Epidermal melanocyte (primary cell): Measurements from ENCODE around the gene HBEGF.
"Not testable (repeated sequence)": the region's sequence is repeated elsewhere in the genome, so short reads cannot be mapped to it uniquely, and the experiment has no call there.

ENCODE experiments used
- DNase-seq: peaks from one replicate; pipeline ENCODE4 v3.0.0; 2011; ENCODE audit warnings: low spot score; ENCODE audit not compliant: insufficient read length

Gene HBEGF

DNA sequence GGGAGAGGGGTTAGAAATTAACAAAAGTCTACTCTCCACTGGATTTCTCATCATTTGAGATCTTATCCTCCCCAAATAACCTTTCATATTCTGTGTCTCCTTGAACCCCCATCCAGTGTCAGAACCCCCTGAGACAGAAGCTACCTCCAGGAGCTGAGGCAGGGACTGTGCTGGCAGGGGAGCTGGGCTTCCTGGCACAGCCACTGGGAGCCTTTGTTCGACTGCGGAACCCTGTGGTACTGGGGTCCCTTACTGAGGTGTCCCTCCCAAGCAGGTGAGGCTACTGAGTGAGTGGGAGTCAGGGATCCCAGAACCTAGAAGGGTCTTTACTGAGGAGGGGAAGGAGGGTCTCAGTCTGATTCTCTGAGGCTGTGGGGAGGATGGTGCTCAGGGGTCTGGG is 15.5 kb upstream of the HBEGF start:
- no peak for DNase-seq

DNA sequence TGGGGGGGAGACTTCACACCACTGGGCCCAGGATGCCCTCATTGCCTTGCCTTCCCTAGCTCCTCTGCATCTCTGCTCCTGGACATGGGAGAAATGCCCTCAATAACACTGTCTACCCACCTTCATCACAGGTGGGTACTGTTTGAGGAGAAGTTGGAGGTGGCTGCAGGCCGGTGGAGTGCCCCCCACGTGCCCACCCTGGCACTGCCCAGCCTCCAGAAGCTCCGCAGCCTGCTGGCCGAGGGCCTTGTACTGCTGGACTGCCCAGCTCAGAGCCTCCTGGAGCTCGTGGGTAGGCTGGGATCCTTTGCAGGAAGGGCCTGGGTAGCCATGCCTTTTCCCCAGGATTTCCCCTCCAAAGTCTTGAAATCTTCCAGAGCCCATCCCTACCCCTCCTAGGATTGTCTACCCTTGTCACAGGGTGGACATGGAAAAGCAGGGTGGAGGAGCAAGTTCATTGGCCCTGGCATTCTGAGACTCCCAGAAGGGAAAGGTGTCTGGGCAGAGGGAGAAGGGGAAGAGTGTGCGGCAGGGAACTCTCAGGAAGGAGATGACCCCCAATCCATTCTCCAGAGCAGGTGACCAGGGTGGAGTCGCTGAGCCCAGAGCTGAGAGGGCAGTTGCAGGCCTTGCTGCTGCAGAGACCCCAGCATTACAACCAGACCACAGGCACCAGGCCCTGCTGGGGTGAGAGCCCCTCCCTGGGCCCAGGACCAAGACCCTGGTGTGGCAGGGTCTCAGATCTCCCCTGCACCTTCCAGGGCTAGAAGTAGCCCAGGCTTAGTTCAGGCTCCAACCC is 14.5 kb upstream of the HBEGF start:
- DNase-seq: no peak

DNA sequence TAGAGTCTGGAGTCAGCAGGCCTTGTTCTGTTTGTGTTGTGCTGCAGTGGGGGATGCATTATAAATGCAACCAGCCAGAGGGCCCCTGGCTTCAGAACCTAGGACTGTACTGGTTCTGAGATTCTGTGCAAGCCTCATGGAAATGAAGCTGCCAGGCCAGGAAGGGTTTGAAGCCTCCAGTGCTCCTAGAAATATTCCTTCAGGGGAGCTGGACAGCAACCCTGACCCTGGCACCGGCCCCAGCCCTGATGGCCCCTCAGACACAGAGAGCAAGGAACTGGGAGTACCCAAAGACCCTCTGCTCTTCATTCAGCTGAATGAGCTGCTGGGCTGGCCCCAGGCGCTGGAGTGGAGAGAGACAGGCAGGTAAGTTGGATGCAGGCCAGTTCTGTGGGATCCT is 13.7 kb upstream of the HBEGF start, which contains the start of gene SLC4A9:
Gene SLC4A9 (plus strand): TSS at position 94 of the 400 bp plus-strand sequence. CDS start 43 bp downstream, at position 137.
- no peak for DNase-seq

DNA sequence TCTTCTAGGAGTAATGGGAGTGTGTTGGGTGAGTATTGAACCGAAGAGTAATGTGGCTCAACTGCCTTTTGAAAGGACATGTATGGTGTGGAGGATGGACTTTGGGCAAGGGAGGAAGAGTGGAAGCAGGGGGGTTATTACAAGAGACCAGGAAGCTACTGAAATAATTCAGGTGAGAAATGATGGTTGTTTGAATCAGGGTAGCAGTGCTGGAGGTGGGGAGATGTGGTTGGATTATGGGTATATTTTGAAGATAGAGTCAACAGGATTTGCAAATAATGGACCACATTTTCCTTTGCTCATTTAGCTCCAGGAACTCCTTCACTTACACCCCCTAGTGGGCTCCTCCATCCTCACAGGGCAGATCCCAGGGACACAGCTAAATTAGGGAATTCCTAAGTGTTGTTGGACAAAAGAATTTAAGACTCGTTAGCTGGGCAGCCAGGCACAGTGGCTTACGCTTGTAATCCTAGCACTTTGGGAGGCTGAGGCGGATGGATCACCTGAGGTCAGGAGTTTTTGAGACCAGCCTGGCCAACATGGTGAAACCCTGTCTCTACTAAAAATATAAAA is 12.4 kb upstream of the HBEGF start:
- no peak for DNase-seq

DNA sequence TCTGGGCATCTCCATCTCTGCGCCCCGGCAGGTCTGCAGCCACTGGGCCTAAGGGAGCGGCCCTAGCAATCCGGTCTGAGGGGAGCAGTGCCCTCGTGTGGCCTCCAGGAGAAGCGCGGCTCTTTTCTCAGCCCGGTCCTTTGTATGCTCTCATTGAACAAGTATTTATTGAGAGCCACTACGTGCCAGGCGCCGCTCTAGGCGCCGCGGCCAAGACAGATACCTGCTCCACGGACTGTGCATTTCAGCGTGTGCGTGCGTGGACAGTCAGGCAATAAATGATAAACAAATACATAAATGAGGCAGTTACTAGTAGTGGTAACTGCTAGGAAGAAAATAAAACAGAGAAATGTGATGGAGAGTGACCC is 11.3 kb upstream of the HBEGF start:
- DNase-seq: peak; percentile 87

DNA sequence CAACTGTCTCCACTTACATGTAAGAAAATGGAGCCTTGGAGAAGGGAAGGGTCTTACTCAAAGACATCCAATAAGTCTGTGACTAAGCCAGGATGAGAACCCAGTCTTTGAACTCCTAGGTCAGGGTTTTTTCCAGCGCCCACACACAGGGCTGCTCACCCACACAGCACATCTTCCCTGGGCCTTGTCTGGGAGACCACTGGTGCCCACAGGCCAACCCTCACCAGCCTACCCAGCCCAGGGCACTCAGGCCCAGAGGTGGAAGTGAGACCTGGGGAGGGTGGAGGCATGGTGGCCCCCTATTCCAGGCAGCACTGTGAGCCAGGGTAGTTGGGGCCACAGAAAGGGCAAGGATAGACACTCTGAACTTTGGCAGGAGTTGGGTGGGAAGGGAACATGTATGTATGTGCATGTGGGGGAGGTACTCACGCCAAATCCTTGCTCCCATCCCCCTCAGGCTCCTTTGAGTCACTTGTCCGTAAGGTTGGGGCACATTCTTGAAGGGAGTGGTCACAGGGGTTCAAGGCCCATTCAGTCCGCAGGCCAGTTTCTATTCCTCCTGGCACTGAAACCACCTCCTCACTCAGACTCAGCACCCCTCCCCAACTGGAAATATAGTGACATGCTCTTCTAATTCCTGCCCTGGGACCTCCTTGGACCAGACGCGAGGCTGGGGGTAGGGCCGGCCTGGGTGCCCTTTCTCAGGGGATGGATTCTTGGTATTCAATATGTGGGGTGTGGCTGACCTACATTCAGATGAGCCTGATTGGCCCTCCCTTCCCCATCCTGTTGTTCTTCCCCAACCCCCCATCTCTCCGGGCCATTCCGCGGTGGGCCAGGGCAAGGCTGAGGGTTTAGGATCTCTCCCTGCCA is 10.7 kb upstream of the HBEGF start:
- no peak for DNase-seq

DNA sequence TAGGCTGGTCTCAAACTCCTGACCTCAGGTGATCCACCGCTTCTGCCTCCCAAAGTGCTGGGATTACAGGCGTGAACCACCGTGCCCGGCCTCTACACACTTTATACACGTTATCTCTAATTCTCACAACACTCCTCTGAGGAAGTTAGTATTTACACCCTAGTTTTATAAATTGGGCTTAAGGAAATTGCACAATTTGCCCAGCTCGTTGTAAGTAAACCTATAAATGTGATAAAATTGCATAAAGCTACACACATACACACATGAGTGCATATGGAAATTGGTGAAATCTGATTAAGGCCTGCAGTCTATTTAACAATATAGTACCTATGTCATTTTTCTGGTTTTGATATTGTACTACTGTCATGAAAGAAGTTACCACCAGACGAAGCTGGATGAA is 9.1 kb upstream of the HBEGF start:
- no peak for DNase-seq

DNA sequence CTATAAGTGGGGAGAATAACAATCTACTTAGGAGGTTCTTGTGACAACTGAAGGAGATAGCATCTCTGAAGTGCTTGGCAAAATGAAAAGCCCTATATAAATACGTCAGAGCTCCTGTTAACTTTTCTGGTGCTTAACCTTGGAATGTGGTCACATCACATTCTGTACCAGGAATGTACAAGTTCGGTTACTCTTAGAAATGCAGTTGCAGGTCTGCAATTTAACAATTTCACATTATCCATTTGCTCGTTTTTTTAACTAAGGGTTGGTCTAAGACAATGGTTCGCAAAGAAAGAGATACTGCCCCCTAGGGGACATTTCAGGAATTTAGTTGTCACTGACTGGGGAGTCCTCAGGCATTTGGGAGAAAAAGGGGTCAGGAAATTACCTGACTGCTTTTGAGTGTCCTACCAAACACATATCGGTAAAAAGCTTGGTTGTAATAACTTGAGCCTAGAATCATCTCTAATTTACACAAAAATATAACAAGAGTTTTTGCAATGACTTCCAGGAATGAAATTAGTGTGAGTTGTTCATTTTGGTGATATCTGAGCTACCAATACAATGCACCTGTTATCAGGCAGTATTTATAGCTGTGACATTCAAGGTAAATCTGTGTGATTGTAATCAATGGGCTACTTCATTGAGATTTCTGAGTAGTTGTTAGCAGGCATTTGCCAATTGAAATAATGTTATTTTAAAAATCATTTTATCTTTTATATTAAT is 5.4 kb upstream of the HBEGF start:
- peak; percentile 62 for DNase-seq

DNA sequence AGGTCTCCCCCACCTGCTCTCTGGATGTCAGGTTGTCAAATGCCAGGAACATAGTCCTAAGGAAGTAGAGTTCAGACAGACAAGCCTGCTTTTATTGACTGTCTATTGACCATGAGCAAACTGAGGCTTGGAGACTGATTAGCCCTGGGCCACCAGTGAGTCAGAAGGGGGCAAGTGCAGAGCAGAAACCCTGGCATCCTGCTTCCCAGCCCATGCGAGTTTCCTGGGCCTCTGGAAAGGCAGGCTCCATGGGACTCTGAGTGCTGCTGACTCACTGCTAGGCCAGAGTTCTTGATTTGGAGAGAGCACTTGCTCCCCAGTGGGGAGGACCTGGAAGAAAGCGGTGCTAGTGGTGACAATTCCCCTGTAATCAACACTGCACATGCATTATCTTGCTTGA is 2.8 kb upstream of the HBEGF start:
- no peak for DNase-seq

DNA sequence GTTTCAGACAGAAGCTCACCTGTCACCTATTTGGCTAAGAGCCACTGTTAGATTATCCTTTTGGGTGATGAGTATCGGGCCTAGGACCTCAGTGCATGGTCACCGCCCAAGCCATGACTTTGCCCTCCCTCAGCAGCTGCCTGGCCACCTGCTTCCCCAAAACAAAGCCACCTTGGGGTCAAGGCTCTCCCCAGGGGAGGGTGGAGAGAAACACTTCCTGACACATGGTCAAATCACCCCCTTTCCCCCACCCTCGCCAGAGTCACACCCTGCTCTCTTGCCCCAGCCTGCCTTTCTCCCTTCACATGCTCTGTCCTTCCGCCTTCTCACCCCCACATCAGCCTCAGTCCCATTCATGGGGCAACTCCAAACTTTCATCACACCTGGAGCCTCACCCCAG is 1.7 kb upstream of the HBEGF start:
- no peak for DNase-seq

DNA sequence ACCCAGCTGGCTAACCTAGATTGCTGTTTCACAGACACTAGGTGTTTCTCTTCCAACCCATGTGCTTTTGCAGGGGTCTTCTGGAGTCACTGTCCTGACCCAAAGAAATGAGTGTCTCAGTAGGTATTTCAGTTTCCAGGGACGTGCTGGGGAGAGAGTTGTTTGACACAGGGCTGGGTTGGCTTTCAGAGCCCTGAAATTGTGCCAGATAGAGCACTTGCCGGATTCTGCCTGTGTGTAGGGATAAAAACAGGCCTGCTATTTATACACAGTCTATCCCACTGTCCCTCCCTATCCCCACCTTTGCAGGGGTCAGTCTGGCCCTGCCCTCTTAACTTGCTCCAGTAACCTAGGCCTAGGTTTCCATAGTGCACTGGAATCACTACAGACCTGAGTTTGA is 957 bp upstream of the HBEGF start:
- no peak for DNase-seq

DNA sequence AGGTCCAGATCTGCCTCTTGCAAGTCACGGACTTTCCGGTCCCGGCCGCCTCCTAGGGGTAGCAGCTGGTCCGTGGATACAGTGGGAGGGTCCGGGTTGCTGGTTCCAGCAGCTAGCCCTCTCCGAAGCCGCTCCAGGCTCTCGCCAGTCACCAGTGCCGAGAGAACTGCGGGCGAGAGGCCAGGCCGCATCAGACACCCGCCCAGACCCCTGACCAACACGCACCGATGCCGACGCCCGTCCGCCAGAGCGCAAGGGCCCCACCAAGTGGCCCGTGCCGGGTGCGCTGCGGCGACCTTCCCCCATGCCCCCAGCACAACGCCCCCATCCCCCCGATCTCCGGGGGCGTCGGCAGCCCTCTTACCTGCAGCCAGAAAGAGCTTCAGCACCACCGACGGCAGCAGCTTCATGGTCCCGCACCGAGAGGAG is 470 bp downstream of the HBEGF start:
- peak; percentile 40 for DNase-seq

DNA sequence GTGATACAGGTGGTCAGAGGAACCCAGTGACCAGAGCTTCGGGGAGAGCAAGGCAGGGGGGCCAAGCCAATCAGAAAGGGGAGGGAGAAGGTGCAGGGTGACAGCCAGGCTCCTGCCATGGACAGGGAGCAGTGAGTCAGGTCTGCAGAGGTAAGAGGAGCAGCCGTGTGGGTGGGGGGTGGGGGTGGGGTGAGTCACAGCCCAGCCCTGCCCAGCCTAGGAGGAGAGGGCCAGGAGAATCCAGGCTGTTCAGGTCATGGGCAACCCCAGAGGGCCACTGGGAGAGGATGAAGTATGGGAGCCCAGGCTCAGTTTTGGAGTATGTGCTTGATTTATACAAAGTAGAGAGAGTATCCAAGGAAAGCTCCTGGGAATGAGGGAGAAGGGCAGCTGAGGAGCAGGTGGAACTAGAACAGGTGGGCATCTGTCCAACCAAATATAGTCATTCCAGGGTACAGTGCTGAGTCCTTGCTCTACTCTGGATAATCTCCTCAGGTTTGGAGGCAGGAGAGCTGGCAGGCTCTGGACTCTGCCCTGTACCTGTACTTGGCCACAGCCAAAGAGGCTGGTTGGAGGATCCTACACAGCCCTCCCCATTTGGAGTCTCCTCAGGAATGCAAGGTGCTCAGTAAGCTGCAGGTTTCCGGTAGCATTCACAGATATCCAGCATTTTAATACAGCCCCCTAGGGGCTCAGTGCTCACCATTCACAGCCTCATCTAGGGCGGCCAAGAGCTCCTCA is 1.6 kb downstream of the HBEGF start:
- no peak for DNase-seq

DNA sequence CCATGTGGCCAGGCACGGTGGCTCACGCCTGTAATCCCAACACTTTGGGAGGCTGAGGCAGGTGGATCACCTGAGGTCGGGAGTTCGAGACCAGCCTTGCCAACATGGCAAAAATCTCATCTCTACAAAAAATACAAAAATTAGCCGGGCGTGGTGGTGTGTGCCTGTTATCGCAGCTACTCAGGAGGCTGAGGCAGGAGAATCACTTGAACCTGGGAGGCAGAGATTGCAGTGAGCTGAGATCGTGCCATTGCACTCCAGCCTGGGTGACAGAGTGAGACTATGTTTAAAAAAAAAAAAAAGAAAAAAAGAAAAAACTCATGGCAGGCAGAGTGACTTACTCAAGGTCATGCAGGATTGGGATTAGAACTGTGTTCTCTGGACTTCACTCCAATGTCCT is 2.6 kb downstream of the HBEGF start:
- not testable (repeated sequence) for DNase-seq

DNA sequence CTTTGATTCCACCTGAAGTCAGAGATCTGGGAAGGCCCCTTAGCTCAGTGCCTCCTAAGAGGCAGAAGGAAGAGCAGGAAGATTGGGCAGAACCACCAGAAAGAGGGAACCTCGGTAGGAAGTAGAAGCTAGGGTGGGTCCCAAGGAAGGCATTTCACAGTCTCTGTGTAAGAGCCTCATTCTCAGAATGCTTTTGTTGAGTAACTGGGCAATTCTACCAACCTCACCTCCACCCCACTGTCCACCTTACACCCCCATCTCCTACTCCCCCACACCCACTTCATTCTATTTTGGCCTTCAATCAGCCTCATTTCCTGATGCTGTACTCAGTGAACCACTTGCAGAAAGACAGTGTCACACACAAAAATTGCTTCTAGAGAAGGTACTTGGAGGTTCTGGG is 3.5 kb downstream of the HBEGF start:
- DNase-seq: no peak

DNA sequence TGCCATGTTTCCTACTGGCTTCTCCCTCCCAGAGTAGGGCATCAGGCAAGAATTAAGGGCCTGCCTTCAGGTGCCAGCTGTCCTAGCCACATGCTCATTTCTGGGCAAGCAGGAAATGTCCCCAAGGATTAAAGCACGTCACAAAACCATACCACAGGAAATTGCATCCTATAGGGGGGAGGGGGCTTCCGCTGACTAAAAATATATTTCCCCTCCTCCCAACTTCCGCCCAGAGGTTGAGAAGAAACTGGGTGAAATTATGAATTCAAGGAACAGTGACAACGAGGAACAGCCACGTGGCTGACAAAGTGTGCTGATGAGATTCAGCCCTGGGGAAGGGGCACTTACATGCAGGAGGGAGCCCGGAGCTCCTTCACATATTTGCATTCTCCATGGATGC is 4.1 kb downstream of the HBEGF start:
- no peak for DNase-seq

DNA sequence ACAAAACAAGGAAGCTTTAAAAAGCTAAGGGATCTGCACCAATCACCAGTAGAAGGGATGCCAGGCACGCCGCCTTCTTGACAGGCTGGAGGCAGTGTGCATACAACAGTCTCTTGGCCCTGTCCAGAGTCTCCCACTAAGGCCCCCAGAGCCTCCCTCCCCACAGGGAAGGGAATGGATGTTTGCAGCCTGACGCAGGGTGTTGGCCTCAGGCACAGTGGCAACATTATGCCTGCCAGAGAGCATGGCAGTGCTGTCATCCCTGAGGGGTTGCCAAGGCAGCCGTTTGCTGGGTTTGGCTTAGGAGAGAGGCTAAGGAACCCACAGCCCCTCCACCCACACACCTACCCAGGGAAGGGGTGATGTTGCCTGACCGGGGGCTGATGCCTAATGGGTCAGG is 4.8 kb downstream of the HBEGF start:
- DNase-seq: no peak

DNA sequence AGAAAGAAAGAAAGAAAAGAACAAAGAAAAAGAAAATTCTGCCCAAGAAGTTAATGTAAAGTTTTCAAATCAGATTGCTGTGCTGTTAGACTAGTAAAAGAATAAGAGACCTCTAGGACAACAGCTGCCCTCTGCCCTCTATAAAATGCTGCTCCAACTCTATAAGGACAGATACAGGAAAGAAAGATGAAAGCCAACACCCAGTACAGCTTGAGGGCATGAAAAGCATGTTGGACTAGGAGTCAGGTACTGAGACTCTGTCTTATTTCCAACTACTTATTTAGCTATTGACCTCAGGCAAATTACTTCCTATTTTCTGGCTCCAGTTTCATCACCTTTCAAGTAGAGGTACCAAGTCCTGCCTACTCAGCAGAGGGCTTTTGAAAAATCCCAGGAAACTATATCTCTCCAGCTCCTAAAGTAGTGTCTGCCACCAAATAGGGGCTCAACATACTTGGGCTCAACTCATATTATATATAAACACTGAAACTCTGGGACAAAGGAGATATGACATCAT is 5.7 kb downstream of the HBEGF start:
- no peak for DNase-seq

DNA sequence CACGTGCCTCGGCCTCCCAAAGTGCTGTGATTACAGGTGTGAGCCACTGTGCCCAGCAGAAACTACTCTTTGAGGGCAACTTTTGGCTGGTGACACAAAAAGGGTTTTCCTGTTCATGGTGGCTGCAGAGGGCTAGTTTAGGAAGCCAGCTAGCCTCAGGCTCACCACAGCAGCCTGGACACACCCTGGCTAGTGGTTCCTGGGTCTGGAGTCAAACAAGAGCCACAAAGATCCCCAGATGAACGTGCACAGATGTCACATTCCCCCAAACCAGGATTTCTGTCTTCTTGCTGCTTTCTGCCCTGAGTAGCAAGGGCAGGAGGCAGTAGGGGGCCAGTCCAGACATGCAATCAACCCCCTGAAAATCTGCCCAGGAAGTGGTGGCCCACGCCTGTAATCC is 6.8 kb downstream of the HBEGF start:
- no peak for DNase-seq

DNA sequence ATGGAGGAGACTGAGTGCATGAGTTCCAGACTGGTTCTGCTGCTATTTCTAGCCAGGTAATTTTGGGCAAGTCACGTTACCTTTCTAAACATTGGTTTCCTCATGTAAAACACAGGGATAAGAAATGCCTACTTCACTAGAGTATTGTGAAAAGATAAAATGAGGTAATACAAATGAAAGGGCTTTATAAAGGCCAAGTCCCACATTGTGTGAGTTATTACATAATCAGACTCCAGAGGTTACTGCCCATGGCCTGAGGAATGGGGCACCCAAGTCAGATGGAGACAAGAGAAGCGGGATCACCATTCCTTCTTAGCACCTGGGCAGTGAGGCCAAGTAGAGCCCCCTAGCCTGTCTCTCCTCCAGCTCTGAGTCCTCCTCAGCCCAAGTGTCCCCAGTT is 7.5 kb downstream of the HBEGF start:
- DNase-seq: no peak

DNA sequence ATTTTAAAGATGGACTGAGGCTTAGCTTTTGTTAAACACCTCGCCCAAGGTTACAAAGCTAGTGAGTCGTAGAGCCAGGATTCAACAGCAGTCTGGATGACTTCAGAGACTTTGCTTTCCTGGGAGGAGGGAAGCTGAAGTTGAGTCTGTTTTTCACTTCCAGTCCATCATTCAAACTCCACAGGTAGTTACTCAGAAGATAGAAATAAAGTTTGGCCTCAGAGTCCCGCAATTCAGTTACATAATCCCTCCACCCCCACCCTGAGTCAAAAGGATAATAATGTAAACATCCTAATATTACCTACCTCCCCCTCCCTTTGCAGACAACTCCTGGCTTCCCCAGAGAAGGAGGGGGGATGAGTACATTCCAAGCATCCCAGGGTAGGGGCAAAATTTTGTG is 8.1 kb downstream of the HBEGF start:
- no peak for DNase-seq
